ENCODE results near the gene SERTAD3. TPM values are rescaled to one million over a fixed set of nuclear protein-coding genes. Genes with fewer than 3 reads are reported as not detected.
A peak's percentile ranks its signal among the peaks of the same experiment; 100 is the strongest.

The SERTAD3 gene
- total and polyA plus RNA-seq, 2 of the 8 experiments (the other 6 are each of a cell fraction or from before 2014, with no cell fraction given): 15.1 to 32.1 TPM

DNA sequence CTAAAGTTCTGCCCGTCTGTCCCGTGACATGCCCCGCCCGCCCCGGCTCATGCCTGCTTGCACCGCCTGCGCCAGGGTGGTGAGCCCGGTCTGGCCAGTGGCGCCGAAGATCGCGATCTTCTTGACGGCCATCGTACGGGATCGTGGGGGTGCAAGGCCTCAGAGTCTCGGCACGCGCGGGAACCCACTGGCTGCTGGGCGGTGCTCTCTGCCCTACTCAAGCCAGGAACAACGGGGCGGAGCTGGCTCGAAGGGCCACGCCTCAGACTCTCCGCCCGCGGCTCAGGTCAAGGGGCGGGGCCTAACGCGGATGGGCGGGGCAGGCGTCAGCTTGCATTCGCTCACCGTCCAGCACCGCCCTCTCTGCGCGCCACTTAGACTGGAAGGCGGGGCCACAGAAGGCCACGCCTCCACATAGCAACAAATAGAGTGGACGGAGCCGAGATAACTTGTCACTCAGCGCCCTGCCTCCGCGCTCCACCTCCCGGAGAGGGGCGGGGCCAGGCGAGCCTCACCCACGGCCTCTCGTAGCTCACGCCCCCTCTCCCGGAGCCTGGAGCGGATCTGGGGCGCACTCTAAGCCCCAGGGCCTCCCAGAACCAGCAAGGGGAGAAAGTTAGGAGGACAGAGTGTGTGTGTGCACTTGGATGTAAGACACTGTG is 21.6 kb upstream of the SERTAD3 start, which contains the start of gene BLVRB (continued):
- TF ChIP-seq CHD2 (IDR thresholded peaks at IDR 0.05; ENCODE audit: low read length) (peak; percentile 29; the same call in 1 of the 2 replicates), BRCA1 (IDR thresholded peaks at IDR 0.05; ENCODE audit: low read depth, low read length) (no peak), HDAC2 (IDR thresholded peaks at IDR 0.05; ENCODE audit: borderline replicate concordance in 1 of 2, low read depth in 2 of 2, low read length in 2 of 2) (no peak), NANOG (IDR thresholded peaks at IDR 0.05; ENCODE audit: insufficient read depth, low read depth, low read length, poor library complexity, severe bottlenecking) (no peak), FOSL1 (IDR thresholded peaks at IDR 0.05; ENCODE audit: insufficient read depth, low read depth, low read length) (no peak), SIX5 (IDR thresholded peaks at IDR 0.05; ENCODE audit: low read depth, low read length) (no peak), EZH2 (IDR thresholded peaks at IDR 0.05; ENCODE audit: low read depth, low read length, severe bottlenecking) (no peak), TCF12 (IDR thresholded peaks at IDR 0.05; ENCODE audit: low read depth, low read length) (no peak), CREB1 (IDR thresholded peaks at IDR 0.05) (peak; percentile 65; the same call in 1 of the 2 replicates), ASH2L (IDR thresholded peaks at IDR 0.05; ENCODE audit: low read length) (peak; percentile 46), CHD1 (IDR thresholded peaks at IDR 0.05; ENCODE audit: low read depth, low read length) (no peak), TAF7 (optimal IDR thresholded peaks at IDR 0.05; ENCODE audit: borderline replicate concordance, low read depth, low read length) (no peak), EGR1 (IDR thresholded peaks at IDR 0.05; ENCODE audit: borderline replicate concordance, low read depth, low read length) (no peak), RBBP5 (IDR thresholded peaks at IDR 0.05; ENCODE audit: borderline replicate concordance, low read depth, low read length) (no peak), BCL11A (IDR thresholded peaks at IDR 0.05; ENCODE audit: low read depth in 2 of 2, low read length in 2 of 2) (no peak), CBX5 (IDR thresholded peaks at IDR 0.05; ENCODE audit: low read depth, low read length) (no peak), SIRT6 (IDR thresholded peaks at IDR 0.05; ENCODE audit: low read length) (no peak), CTBP2 (IDR thresholded peaks at IDR 0.05; ENCODE audit: borderline replicate concordance, insufficient read depth, insufficient read length, low read length) (no peak), SP2 (IDR thresholded peaks at IDR 0.05; ENCODE audit: low read length) (no peak), MAFK (IDR thresholded peaks at IDR 0.05; ENCODE audit: low read depth, low read length) (no peak), RAD21 (IDR thresholded peaks at IDR 0.05 in 1 of 2, conservative IDR thresholded peaks at IDR 0.05 in 1 of 2; ENCODE audit: low read depth in 2 of 2, low read length in 2 of 2) (no peak)
- TF ChIP-seq, protein P1, sequence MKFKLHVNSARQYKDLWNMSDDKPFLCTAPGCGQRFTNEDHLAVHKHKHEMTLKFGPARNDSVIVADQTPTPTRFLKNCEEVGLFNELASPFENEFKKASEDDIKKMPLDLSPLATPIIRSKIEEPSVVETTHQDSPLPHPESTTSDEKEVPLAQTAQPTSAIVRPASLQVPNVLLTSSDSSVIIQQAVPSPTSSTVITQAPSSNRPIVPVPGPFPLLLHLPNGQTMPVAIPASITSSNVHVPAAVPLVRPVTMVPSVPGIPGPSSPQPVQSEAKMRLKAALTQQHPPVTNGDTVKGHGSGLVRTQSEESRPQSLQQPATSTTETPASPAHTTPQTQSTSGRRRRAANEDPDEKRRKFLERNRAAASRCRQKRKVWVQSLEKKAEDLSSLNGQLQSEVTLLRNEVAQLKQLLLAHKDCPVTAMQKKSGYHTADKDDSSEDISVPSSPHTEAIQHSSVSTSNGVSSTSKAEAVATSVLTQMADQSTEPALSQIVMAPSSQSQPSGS (IDR thresholded peaks at IDR 0.05; ENCODE audit: low read length): no peak
- TF ChIP-seq, protein P2, sequence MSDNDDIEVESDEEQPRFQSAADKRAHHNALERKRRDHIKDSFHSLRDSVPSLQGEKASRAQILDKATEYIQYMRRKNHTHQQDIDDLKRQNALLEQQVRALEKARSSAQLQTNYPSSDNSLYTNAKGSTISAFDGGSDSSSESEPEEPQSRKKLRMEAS (IDR thresholded peaks at IDR 0.05): peak; percentile 19; the same call in 1 of the 2 replicates
